ENCODE data around the gene MTHFD1L. TPM values are rescaled to one million over a fixed set of nuclear protein-coding genes. Genes with fewer than 3 reads are reported as not detected.
"Not testable (repeated sequence)": the region's sequence is repeated elsewhere in the genome, so short reads cannot be mapped to it uniquely, and the experiment has no call there.

Gene MTHFD1L
- total RNA-seq, 2 experiments from 2014 or later, result 115 to 119 TPM

DNA sequence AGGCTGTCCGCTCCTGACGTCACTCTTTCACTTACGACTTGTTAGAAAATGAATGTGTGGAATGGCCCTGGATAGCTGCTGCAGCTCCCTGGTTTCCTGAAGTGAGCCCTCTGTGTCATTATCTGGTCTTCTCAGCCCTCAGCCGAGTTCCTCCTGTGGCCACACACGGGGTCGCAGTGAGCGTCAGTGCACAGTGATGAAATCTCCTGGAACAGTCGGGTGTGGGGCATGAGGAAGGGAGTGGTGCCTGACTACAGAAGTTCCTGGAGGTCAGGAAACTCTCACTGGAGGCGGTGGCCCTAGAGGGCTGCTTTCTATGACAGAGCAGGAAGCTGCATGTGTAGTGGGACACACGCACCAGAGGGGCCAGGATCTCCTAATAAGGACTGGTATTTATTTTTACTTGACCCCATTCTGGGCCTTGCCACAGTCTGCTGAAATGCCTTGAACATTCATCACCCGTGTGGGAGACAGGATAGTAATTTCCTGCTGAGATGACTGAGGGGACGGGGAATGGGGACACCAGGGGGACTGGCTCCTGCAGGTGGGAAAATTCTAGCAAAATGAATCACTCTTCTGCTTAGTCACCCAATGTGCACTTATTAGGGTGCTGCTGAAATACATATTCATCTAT is 175.5 kb downstream of the MTHFD1L start:
- DNase-seq; H3K4me3 Mint-ChIP-seq; H3K9me3 Mint-ChIP-seq; intact Hi-C loops (cut with micrococcal nuclease); H3K27ac Mint-ChIP-seq; POLR2A ChIA-PET; H3K27me3 Mint-ChIP-seq; CTCF ChIA-PET: not testable (repeated sequence)
- Mint-ChIP-seq H3K4me1 (ENCODE audit: low read depth) (peaks cover 14% of the 10 kb centered on the region), H3K36me3 (peaks cover 65% of the 10 kb centered on the region)

DNA sequence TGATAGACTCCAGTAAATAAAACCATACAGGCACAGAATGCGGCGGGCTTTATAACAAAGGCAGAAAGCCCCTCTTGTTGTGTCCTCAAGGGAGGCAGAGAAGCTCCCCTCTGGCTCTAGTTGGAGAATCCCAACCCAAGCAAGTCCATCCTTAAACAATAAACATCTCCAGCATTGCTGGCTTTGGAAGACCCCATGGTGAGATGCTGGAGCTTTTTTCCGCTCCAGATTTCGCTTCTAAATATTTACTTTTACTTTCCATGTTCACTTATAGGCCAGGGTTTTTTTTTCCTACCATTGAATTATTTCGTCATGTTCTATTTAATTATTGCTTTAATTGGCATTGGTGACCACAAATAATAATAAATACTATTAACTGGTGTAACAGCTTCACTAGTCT is 176.2 kb downstream of the MTHFD1L start:
- no peak overlapping the region for H3K27ac Mint-ChIP-seq
- DNase-seq, result no peak
- H3K4me1 Mint-ChIP-seq (ENCODE audit: low read depth), result peaks cover 9% of the 10 kb centered on the region
- H3K9me3 Mint-ChIP-seq, result peaks cover 3% of the 10 kb centered on the region
- H3K27me3 Mint-ChIP-seq, result no peaks in the 10 kb centered on the region
- no peak overlapping the region for H3K4me3 Mint-ChIP-seq
- ChIA-PET CTCF (no interaction called here), POLR2A (no interaction called here)
- intact Hi-C loops (cut with micrococcal nuclease), result no loop called here
- peaks cover 64% of the 10 kb centered on the region for H3K36me3 Mint-ChIP-seq

DNA sequence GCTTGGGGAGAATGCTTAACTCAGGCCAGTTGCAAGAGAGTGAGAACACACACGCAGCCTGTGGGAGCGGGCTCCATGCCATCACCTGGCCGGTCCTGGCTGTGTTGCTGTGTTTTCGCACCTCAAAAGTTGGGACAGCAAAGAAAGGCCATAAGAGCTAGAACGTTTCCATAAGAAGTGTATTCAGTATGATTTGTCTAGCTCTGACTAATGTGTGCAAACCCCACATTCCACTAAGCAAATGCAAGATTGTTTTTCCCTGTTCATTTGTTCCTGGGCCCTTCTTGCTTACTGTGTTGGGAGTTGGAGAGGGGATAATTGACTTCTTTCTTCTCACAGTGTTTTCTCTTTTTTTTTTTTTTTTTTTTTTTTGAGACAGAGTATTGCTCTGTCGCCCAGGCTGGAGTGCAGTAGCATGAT is 177.4 kb downstream of the MTHFD1L start:
- POLR2A ChIA-PET; intact Hi-C loops (cut with micrococcal nuclease); CTCF ChIA-PET; DNase-seq; H3K27me3 Mint-ChIP-seq; H3K4me1 Mint-ChIP-seq (ENCODE audit: low read depth); H3K27ac Mint-ChIP-seq; H3K4me3 Mint-ChIP-seq: not testable (repeated sequence)
- Mint-ChIP-seq H3K9me3 (peaks cover 12% of the 10 kb centered on the region), H3K36me3 (peaks cover 63% of the 10 kb centered on the region)

DNA sequence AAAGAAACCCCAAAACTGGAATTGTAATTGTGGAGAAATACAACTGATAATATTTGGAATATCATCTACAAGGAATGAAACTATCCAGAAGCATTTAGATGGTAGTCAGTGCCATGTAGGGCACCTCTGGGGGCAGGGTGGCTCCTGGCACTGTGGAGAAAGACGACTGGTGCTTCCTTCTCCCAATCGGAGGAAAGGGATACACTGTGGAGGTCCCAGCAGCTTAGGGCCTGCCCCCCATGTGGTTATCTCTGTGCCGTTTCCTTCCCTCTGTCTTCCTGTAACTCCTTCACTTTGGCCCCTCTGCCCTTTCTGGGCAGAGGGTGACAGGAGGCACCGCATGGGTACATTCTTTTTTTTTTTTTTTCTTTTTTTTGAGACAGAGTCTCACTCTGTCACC is 178.4 kb downstream of the MTHFD1L start:
- peaks cover 16% of the 10 kb centered on the region for H3K9me3 Mint-ChIP-seq
- DNase-seq, result no peak
- H3K4me1 Mint-ChIP-seq (ENCODE audit: low read depth), result no peaks in the 10 kb centered on the region
- CTCF ChIA-PET, result no interaction called here
- no peak overlapping the region for H3K27ac Mint-ChIP-seq
- POLR2A ChIA-PET, result no interaction called here
- H3K4me3 Mint-ChIP-seq, result no peak overlapping the region
- intact Hi-C loops (cut with micrococcal nuclease), result no loop called here
- peaks cover 63% of the 10 kb centered on the region for H3K36me3 Mint-ChIP-seq
- no peaks in the 10 kb centered on the region for H3K27me3 Mint-ChIP-seq

DNA sequence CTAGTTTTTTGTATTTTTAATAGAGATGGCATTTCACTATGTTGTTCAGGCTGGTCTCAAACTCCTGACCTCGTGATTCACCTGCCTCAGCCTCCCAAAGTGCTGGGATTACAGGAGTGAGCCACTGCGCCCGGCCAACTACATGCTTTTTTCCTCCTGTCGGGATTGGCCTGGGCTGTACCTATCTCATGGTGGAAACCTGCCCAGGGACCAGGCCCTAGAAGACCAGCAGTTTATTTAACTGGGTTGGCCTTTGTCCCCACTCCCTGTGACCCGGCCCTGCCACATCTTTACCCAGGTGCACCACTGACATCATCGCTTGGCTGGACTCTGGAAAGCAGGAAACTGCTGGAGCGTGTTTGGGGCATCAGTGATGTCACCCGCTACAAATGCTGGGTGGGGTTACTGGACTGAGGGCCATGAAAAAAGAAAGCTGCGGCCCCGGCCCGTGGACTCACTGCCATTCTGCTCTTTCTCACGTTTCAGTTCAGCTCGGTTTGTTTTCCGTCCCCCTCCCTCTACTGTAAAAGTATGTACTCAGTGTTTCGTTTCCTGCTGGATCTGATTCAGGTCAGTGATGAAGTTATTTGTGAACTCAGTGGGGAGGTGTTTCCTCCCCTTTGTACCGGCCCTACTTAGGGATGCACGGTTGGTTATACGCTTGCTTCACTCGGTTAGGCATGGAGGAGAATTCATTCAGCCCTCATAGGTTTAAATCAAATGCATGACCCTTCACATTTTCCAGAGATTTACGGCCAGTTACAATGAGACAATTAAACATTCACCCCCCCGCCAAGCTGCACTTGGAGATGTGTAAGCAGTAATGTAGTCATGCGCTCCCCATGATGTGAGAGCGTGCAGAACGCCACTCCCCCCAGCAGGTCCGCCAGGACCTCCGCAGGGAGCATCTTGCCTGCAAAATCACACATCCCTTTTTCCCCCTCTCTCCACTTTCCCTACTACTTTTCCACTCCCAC is 179.3 kb downstream of the MTHFD1L start:
- CTCF ChIA-PET, result no interaction called here
- Mint-ChIP-seq H3K27ac (no peak overlapping the region), H3K4me1 (ENCODE audit: low read depth) (no peaks in the 10 kb centered on the region), H3K27me3 (no peaks in the 10 kb centered on the region), H3K4me3 (no peak overlapping the region), H3K9me3 (peaks cover 16% of the 10 kb centered on the region), H3K36me3 (peaks cover 58% of the 10 kb centered on the region)
- DNase-seq, result no peak
- POLR2A ChIA-PET, result no interaction called here
- intact Hi-C loops (cut with micrococcal nuclease), result no loop called here

DNA sequence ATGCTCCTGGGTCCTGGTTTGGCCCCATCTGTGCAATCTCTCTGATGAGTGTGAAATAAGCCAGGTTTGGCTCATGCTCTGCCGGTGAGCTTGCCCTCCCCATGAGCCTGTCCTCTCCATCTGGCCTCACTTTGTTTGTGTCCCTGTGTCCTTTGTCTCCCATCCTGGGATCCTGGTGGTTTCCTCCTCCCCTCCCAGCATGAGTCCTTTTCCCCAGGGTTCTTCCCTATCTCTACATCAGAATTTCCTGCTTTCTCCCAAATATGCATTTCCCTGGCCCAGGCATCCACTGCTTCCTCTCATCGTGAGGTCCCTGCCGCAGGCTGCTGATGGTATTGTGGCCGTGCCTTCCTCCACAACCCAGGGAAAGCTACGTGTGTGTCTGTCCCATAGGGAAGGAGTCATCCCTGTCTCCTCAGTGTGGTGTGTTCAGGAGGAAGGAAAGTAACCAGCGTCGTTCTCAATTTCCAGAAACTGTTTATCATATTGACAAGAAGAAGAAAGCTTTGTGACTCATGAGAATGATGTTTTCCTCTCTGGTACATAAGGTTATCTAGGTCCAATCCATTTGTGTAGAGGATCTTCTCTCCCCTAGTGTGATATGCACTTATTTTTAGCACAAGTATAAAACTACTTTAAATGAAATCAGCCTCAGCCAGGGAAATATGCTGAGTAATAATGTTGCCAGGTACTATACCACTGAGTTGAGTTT is 180.2 kb downstream of the MTHFD1L start:
- H3K4me1 Mint-ChIP-seq (ENCODE audit: low read depth); DNase-seq; H3K4me3 Mint-ChIP-seq; intact Hi-C loops (cut with micrococcal nuclease); CTCF ChIA-PET; H3K27me3 Mint-ChIP-seq; POLR2A ChIA-PET; H3K27ac Mint-ChIP-seq: not testable (repeated sequence)
- peaks cover 60% of the 10 kb centered on the region for H3K36me3 Mint-ChIP-seq
- peaks cover 16% of the 10 kb centered on the region for H3K9me3 Mint-ChIP-seq

DNA sequence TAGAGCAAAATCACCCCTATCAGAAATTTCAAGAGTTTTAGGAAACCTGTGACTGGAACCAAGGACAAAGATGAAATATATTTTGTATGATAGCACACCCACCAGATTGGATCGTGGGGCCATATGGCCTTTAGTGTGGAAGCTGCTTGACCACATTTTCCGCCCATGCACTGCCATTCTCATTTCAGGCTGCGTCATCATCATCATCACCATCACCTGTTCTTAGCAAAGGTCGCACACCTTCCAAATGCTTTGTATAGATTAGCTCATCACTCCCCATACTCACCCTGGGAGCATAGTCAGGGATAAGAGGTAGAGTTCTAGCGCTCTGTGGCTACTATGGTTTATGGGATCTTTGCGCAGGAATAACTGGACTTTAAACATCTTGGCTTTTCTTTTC is 185.7 kb downstream of the MTHFD1L start:
- H3K27ac Mint-ChIP-seq, result no peak overlapping the region
- H3K36me3 Mint-ChIP-seq, result peaks cover 57% of the 10 kb centered on the region
- POLR2A ChIA-PET, result no interaction called here
- no peaks in the 10 kb centered on the region for H3K4me1 Mint-ChIP-seq (ENCODE audit: low read depth)
- H3K4me3 Mint-ChIP-seq, result no peak overlapping the region
- CTCF ChIA-PET, result no interaction called here
- peaks cover 16% of the 10 kb centered on the region for H3K9me3 Mint-ChIP-seq
- no peaks in the 10 kb centered on the region for H3K27me3 Mint-ChIP-seq
- intact Hi-C loops (cut with micrococcal nuclease), result no loop called here
- no peak for DNase-seq

DNA sequence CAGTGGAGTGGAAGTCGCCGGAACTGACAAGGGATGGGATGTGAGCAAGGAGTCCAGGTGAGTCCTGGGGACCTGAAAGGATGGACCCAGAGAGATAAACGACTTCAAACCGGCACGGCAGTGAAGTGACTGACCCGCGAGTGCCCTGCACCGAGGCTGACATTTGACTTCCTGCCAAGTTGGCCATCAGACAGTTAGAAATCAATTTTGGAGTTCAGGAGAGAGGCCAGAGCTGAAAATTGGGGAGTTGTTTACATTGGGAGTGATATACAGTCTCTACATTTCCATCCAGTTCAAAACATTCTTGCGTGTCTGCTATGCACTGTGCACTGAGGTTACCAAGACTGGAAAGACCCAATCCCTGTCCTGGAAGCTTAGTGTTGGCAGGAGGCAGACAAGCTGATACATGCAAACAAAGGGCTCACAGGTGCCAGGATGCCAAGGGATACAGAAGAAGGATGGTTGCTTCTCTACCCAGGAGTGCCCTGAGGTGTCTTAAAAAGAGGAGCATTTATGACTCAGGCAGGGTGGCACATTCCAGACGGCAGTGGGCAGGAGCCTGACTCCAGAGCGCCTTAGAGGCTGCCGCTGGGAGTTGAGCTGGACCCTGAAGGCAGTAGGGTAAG is 186.6 kb downstream of the MTHFD1L start:
- intact Hi-C loops (cut with micrococcal nuclease), result no loop called here
- ChIA-PET CTCF (no interaction called here), POLR2A (no interaction called here)
- Mint-ChIP-seq H3K9me3 (peaks cover 12% of the 10 kb centered on the region), H3K36me3 (peaks cover 51% of the 10 kb centered on the region), H3K27ac (no peak overlapping the region), H3K4me3 (no peak overlapping the region), H3K4me1 (ENCODE audit: low read depth) (no peaks in the 10 kb centered on the region), H3K27me3 (no peaks in the 10 kb centered on the region)
- no peak for DNase-seq

DNA sequence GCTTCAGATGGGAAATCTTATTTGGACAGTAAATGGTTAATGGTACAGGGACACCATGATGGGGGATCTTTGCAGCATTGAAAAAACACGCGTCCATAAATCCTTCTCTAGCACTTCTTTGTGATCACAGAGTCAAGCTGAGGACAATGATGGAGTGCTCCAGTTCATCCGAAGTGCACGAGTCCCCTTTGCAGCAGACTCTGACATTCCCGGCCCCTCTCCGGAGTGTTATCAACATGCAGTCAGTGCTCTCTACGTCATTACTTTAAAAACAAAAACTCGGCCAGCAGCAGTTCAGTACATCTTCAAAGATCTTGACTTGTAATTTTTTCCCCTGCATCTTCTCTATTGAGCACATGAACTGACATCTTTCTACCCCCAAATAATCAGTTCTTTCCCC is 188.8 kb downstream of the MTHFD1L start:
- ChIA-PET POLR2A (interaction anchor here (0.6 kb wide), 1 partner anchor 335 kb away, joined by 4 read pairs; no protein-coding TSS in a partner anchor), CTCF (interaction anchor here (1.0 kb wide), 1 partner anchor 44 kb away, joined by 4 read pairs; no protein-coding TSS in a partner anchor)
- no peak for DNase-seq
- H3K27ac Mint-ChIP-seq, result no peak overlapping the region
- intact Hi-C loops (cut with micrococcal nuclease), result no loop called here
- H3K4me3 Mint-ChIP-seq, result no peak overlapping the region
- no peaks in the 10 kb centered on the region for H3K4me1 Mint-ChIP-seq (ENCODE audit: low read depth)
- no peaks in the 10 kb centered on the region for H3K27me3 Mint-ChIP-seq
- peaks cover 37% of the 10 kb centered on the region for H3K36me3 Mint-ChIP-seq
- no peaks in the 10 kb centered on the region for H3K9me3 Mint-ChIP-seq

DNA sequence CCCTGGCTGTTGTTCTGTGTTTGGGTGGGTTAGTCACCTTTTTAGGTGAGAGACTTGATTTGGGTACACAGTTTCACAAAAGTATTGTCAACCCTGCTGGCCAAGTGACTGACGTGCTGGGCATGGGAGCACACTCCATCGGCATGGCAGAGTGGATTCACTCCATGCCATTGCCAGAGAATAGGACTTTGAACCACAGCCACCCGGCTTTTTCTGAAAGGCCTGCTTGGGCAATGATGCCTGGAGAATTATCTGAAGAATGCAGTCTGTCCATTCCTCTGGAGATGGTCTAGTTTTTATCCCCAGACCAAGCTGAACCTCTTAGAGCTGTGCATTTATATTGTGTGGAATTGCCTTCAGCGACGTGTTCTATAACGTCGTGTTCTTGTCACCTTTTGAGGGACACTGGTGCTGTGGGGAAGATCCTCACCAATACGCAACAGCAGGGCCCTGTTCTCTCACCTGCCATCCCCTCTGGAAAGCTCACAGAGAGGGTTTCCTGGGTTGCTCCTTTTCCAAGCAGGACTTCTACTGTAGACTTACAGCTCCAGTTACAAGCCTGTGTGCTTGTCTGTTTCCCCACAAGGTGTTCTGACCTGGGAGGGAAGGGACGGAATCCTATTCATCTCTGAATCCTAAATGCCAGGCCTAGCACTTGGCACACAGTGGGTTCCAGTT is 190.9 kb downstream of the MTHFD1L start:
- CTCF ChIA-PET, result no interaction called here

DNA sequence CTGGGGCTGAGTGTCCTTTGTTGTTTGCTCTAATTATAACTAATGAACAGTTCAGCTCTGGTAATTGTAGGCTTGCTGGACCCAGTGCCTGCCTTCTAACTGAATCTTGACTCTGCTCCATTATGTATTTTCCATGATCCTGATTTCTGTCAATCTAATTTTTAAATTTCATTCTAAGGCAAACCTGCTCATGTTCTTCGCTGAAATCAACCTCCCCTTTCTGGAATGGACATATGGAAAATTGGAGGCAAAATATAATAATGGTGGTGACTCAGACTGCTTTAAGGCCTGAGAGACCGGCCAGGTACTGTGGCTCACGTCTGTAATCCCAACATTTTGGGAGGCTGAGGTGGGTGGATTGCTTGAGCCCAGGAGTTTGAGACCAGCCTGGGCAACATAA is 191.6 kb downstream of the MTHFD1L start:
- H3K27ac Mint-ChIP-seq, result no peak overlapping the region
- POLR2A ChIA-PET, result no interaction called here
- H3K27me3 Mint-ChIP-seq, result no peaks in the 10 kb centered on the region

More for the DNA sequence above, 190.9 kb downstream of the MTHFD1L start:
- Mint-ChIP-seq H3K27me3 (no peaks in the 10 kb centered on the region), H3K4me3 (no peak overlapping the region), H3K4me1 (ENCODE audit: low read depth) (no peaks in the 10 kb centered on the region), H3K36me3 (peaks cover 31% of the 10 kb centered on the region), H3K9me3 (no peaks in the 10 kb centered on the region), H3K27ac (no peak overlapping the region)
- POLR2A ChIA-PET, result no interaction called here
- intact Hi-C loops (cut with micrococcal nuclease), result no loop called here
- no peak for DNase-seq

More for the DNA sequence above, 191.6 kb downstream of the MTHFD1L start:
- CTCF ChIA-PET, result no interaction called here
- intact Hi-C loops (cut with micrococcal nuclease), result no loop called here
- Mint-ChIP-seq H3K36me3 (peaks cover 24% of the 10 kb centered on the region), H3K4me3 (no peak overlapping the region), H3K4me1 (ENCODE audit: low read depth) (no peaks in the 10 kb centered on the region), H3K9me3 (no peaks in the 10 kb centered on the region)
- DNase-seq, result no peak
